Smooth muscle cell (in vitro differentiated cells): ENCODE results near the gene C1QL2. TPM values are rescaled to one million over a fixed set of nuclear protein-coding genes. Genes with fewer than 3 reads are reported as not detected.

Experiments
- DNase-seq: peaks from one replicate; lab custom pipeline; 2025; ENCODE audit not compliant: unreplicated experiment; lab: John Stamatoyannopoulos, UW
- H2AFZ ChIP-seq: fragments of 200-600 bp; sonication (generic); 2 replicates; pipeline ENCODE4 v1.6.0; 2016; ENCODE audit warnings: antibody characterized with exemption, low read depth, mild to moderate bottlenecking
- H3F3A ChIP-seq: fragments of 200-600 bp; sonication (generic); 2 replicates; pipeline ENCODE4 v1.6.0; 2017; ENCODE audit warnings: antibody characterized with exemption, low read depth
- H3K27ac ChIP-seq: fragments of 200-600 bp; sonication (generic); 2 replicates; pipeline ENCODE4 v1.5.1; 2016; ENCODE audit warnings: low read depth, mild to moderate bottlenecking
- H3K27me3 ChIP-seq: fragments of 200-600 bp; sonication (generic); 2 replicates; pipeline ENCODE4 v1.6.1; 2016; ENCODE audit warnings: low read depth, mild to moderate bottlenecking
- H3K36me3 ChIP-seq: fragments of 200-600 bp; sonication (generic); 2 replicates; pipeline ENCODE4 v1.5.1; 2016; ENCODE audit warnings: low read depth
- H3K4me1 ChIP-seq: fragments of 200-600 bp; sonication (generic); 2 replicates; pipeline ENCODE4 v1.5.1; 2016; ENCODE audit warnings: low read depth
- H3K4me2 ChIP-seq: fragments of 200-600 bp; sonication (generic); 2 replicates; pipeline ENCODE4 v1.6.0; 2016; ENCODE audit warnings: mild to moderate bottlenecking
- H3K4me3 ChIP-seq: fragments of 200-600 bp; sonication (generic); 2 replicates; pipeline ENCODE4 v1.5.1; 2016; ENCODE audit warnings: mild to moderate bottlenecking
- H3K79me2 ChIP-seq: fragments of 200-600 bp; sonication (generic); 2 replicates; pipeline ENCODE4 v1.6.0; 2016; ENCODE audit warnings: low read depth, mild to moderate bottlenecking
- H3K9ac ChIP-seq: fragments of 200-600 bp; sonication (generic); 2 replicates; pipeline ENCODE4 v1.6.0; 2016; ENCODE audit warnings: low read depth
- H3K9me3 ChIP-seq: fragments of 200-600 bp; sonication (generic); replicated peaks from 2 replicates; pipeline ENCODE4 v1.5.1; 2016; ENCODE audit warnings: low read depth
- H4K20me1 ChIP-seq: fragments of 200-600 bp; sonication (generic); 2 replicates; pipeline ENCODE4 v1.6.0; 2016; ENCODE audit warnings: low read depth
- CTCF ChIP-seq: fragments of 200-600 bp; sonication (generic); IDR thresholded peaks from 2 replicates; pipeline ENCODE4 v1.5.1; 2017; ENCODE audit warnings: borderline replicate concordance, mild to moderate bottlenecking, antibody characterized with exemption; ENCODE audit not compliant: insufficient read depth, poor library complexity, severe bottlenecking
- WGBS: methylation state at CpG from one replicate; pipeline ENCODE4 v1.1.7; 2016; ENCODE audit warnings: low lambda C conversion rate; 5-methylcytosine and 5-hydroxymethylcytosine counted together
- polyA plus RNA-seq: library from polyadenylated mRNA; unstranded; fragments of >200 nt; fragmentation: Nextera tagmentation; extraction: Ambion mirVana; gene quantifications from 2 replicates; pipeline ENCODE4 v1.2.1, GENCODE V29; 2016
- total RNA-seq: library from RNA; depleted of rRNA; stranded (reverse); fragments of >200 nt; gene quantifications from 2 replicates; pipeline ENCODE4 v1.2.3, GENCODE V29; 2014

The C1QL2 gene
- total and polyA plus RNA-seq, 2 experiments from 2014 or later = not detected

- no peaks in the 10 kb centered on the region for H3F3A ChIP-seq
- H3K36me3 ChIP-seq = no peaks in the 10 kb centered on the region
- H3K79me2 ChIP-seq = no peaks in the 10 kb centered on the region
- no peaks in the 10 kb centered on the region for H3K4me1 ChIP-seq
- TF ChIP-seq CTCF = no peak
- H4K20me1 ChIP-seq = no peaks in the 10 kb centered on the region
- DNase-seq = no peak
- no peak overlapping the region for H2AFZ ChIP-seq
- 74% methylated on average over 12 of the region's 12 CpGs for WGBS
- no peaks in the 10 kb centered on the region for H3K9me3 ChIP-seq
- no peak overlapping the region for H3K4me3 ChIP-seq
- no peak overlapping the region for H3K4me2 ChIP-seq
- H3K27me3 ChIP-seq = peaks cover 29% of the 10 kb centered on the region
- no peak overlapping the region for H3K27ac ChIP-seq
- H3K9ac ChIP-seq = no peak overlapping the region
These were observed 35.2 kb downstream of the C1QL2 start for GRCh38 chr2:119123389-119123788.

GRCh38 chr2:119122663-119123062 is 35.9 kb downstream of the C1QL2 start:
- H4K20me1 ChIP-seq = no peaks in the 10 kb centered on the region
- TF ChIP-seq CTCF = no peak
- no peaks in the 10 kb centered on the region for H3K36me3 ChIP-seq
- H3K4me1 ChIP-seq = no peaks in the 10 kb centered on the region
- 84% methylated on average over 5 of the region's 5 CpGs for WGBS
- H3K27me3 ChIP-seq = peaks cover 23% of the 10 kb centered on the region
- no peak overlapping the region for H3K4me3 ChIP-seq
- no peak overlapping the region for H3K4me2 ChIP-seq
- no peak for DNase-seq
- no peaks in the 10 kb centered on the region for H3F3A ChIP-seq
- no peaks in the 10 kb centered on the region for H3K79me2 ChIP-seq
- no peak overlapping the region for H3K9ac ChIP-seq
- H3K27ac ChIP-seq = no peak overlapping the region
- H3K9me3 ChIP-seq = no peaks in the 10 kb centered on the region
- no peak overlapping the region for H2AFZ ChIP-seq

GRCh38 chr2:119119999-119120756 is 38.4 kb downstream of the C1QL2 start:
- no peak overlapping the region for H3K9ac ChIP-seq
- no peak overlapping the region for H3K4me2 ChIP-seq
- no peaks in the 10 kb centered on the region for H3K36me3 ChIP-seq
- no peaks in the 10 kb centered on the region for H3K9me3 ChIP-seq
- no peaks in the 10 kb centered on the region for H3F3A ChIP-seq
- no peaks in the 10 kb centered on the region for H3K79me2 ChIP-seq
- WGBS = 85% methylated on average over 15 of the region's 15 CpGs
- no peak overlapping the region for H2AFZ ChIP-seq
- no peak for TF ChIP-seq CTCF
- H3K4me1 ChIP-seq = no peaks in the 10 kb centered on the region
- H3K4me3 ChIP-seq = no peak overlapping the region
- H3K27ac ChIP-seq = no peak overlapping the region
- H3K27me3 ChIP-seq = peaks cover 28% of the 10 kb centered on the region
- no peaks in the 10 kb centered on the region for H4K20me1 ChIP-seq
- no peak for DNase-seq
